Stimulated activated naive CD8-positive, alpha-beta T cell treated with anti-CD3 and anti-CD28 coated beads, Interleukin-15, Interleukin-2, amounts not matched to agents 100 ng/mL and 50 ng/mL, for 24 hours (primary cell): ENCODE results near the gene MRPS6.

Experiments
- H3K27ac Mint-ChIP-seq: one replicate; pipeline ENCODE4 v1.8.0; 2021; ENCODE audit warnings: mild to moderate bottlenecking, mixed read lengths
- H3K27me3 Mint-ChIP-seq: one replicate; pipeline ENCODE4 v1.8.0; 2021; ENCODE audit warnings: mixed read lengths
- H3K36me3 Mint-ChIP-seq: one replicate; pipeline ENCODE4 v1.8.0; 2021; ENCODE audit warnings: low read depth, mixed read lengths
- H3K4me1 Mint-ChIP-seq: one replicate; pipeline ENCODE4 v1.8.0; 2021; ENCODE audit warnings: low read depth, mixed read lengths
- H3K4me3 Mint-ChIP-seq: one replicate; pipeline ENCODE4 v1.8.0; 2021; ENCODE audit warnings: mild to moderate bottlenecking, mixed read lengths
- H3K9me3 Mint-ChIP-seq: one replicate; pipeline ENCODE4 v1.8.0; 2021; ENCODE audit warnings: mixed read lengths

Gene MRPS6

GRCh38 chr21:34181431-34182039 is 108.2 kb downstream of the MRPS6 start:
- no peaks in the 10 kb centered on the region for H3K27me3 Mint-ChIP-seq
- H3K4me3 Mint-ChIP-seq, result no peak overlapping the region
- no peaks in the 10 kb centered on the region for H3K36me3 Mint-ChIP-seq
- no peaks in the 10 kb centered on the region for H3K9me3 Mint-ChIP-seq
- H3K27ac Mint-ChIP-seq, result no peak overlapping the region
- no peaks in the 10 kb centered on the region for H3K4me1 Mint-ChIP-seq

DNA sequence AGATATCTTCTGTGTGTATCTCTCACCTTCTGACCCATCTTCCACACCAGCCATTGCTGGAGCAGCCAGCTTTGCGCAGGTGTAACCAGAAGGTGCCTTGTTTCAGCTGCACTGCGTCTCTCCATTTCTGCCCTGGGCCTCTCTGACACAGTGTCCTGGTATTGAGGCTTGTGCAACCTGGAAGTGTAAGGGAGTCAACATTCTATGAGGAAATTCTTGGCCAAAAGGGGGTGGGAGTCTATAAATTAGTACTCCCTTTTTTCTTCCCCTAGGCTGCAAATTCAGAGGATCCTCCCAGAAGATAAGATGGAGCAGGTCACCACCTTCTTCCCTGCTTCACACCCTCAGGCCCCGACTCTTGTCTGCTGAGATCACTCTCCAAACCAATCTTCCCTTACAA is 109.1 kb downstream of the MRPS6 start:
- H3K4me3 Mint-ChIP-seq, result no peak overlapping the region
- no peak overlapping the region for H3K27ac Mint-ChIP-seq
- H3K36me3 Mint-ChIP-seq, result no peaks in the 10 kb centered on the region
- H3K4me1 Mint-ChIP-seq, result no peaks in the 10 kb centered on the region
- H3K27me3 Mint-ChIP-seq, result no peaks in the 10 kb centered on the region
- H3K9me3 Mint-ChIP-seq, result no peaks in the 10 kb centered on the region

GRCh38 chr21:34183331-34183928 is 110.1 kb downstream of the MRPS6 start:
- no peak overlapping the region for H3K4me3 Mint-ChIP-seq
- peaks cover 2% of the 10 kb centered on the region for H3K36me3 Mint-ChIP-seq
- H3K4me1 Mint-ChIP-seq, result no peaks in the 10 kb centered on the region
- H3K27me3 Mint-ChIP-seq, result no peaks in the 10 kb centered on the region
- H3K9me3 Mint-ChIP-seq, result peaks cover 2% of the 10 kb centered on the region
- no peak overlapping the region for H3K27ac Mint-ChIP-seq

DNA sequence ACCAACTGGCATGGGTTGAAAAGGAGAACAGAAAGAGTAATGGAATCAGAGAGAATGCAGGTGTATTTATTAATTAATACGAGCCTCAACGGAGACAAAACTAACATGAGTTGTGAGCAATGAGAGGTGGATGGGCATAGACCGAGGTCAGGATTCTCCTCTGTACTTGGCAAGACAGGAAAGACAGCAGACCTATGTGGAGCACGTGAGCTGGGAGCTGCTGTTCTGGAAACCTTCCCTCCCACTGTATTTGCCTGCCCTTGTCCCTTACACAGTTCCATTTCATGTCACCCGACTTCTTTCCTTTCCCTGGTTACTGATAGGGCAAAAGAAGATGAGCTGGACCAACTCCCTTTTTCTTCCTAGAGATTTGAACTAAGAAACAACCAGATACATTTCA is 110.9 kb downstream of the MRPS6 start:
- Mint-ChIP-seq H3K9me3 (peaks cover 9% of the 10 kb centered on the region), H3K4me3 (no peak overlapping the region), H3K27me3 (no peaks in the 10 kb centered on the region), H3K27ac (no peak overlapping the region), H3K36me3 (peaks cover 9% of the 10 kb centered on the region), H3K4me1 (peaks cover 1% of the 10 kb centered on the region)

DNA sequence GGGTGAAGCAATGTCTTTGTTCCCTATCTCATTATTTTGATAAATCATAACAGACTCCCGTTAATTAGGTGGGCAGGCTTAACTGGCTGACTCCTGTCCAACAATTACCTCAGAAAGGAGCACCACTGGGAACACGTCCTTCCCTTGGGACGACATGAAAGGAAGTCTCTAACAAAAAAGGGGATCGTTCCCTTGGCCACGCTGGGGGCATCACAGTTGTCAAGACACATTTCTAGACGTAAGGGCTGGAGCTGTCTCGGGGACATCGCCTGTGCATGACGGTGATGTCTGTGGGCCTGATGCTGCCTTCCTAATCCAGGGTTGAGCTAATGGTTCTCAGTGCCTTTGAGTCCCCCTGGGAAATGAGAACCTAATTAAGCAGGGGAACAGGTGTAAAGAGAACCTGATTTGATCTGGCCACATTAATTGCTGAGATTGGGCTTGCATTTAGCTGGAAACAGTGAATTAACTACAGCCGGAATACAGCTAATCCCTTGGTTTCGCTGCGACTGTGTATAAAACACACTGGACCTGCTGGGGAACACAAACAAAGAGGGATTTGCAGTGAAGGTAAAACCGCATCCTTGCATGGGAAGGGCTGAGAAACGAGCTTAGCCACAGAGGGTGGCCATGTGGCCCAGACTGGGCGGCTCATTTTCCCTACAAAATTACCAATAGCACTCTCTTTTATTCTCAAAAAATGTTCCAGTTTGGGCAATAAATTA is 111.8 kb downstream of the MRPS6 start:
- peaks cover 12% of the 10 kb centered on the region for H3K36me3 Mint-ChIP-seq
- no peak overlapping the region for H3K4me3 Mint-ChIP-seq
- H3K27me3 Mint-ChIP-seq, result no peaks in the 10 kb centered on the region
- H3K9me3 Mint-ChIP-seq, result peaks cover 16% of the 10 kb centered on the region
- peaks cover 10% of the 10 kb centered on the region for H3K4me1 Mint-ChIP-seq
- H3K27ac Mint-ChIP-seq, result no peak overlapping the region

DNA sequence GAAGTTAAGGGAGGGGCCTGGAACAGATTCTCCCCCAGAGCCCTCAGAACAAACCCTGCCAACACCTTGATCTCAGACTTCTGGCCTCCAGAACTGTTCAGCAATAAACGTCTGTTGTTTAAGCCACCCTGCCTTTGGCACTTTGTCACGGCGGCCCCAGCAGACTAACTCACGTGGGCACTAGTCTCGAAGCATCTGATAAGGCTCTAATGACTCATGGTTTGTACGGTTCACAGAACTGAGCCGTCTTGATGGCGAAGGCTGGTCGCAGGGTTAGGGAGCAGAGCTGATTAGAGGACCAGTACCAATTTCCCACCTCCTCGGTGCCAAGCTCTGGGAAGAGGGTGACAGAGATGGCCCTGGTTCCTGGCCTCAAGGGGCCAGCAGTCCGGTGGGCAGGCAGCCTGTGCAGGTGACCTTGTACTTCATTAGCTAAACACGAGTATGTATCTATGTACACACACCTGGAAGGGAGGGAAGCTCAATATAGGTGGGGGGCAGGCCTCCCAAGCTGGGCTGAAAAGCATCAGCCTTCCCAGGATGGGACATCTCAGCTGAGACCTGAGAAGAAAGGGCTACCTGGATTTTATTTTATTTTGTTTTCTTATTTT is 112.8 kb downstream of the MRPS6 start:
- peaks cover 16% of the 10 kb centered on the region for H3K9me3 Mint-ChIP-seq
- H3K27me3 Mint-ChIP-seq, result no peaks in the 10 kb centered on the region
- no peak overlapping the region for H3K27ac Mint-ChIP-seq
- H3K36me3 Mint-ChIP-seq, result peaks cover 12% of the 10 kb centered on the region
- peaks cover 20% of the 10 kb centered on the region for H3K4me1 Mint-ChIP-seq
- no peak overlapping the region for H3K4me3 Mint-ChIP-seq

DNA sequence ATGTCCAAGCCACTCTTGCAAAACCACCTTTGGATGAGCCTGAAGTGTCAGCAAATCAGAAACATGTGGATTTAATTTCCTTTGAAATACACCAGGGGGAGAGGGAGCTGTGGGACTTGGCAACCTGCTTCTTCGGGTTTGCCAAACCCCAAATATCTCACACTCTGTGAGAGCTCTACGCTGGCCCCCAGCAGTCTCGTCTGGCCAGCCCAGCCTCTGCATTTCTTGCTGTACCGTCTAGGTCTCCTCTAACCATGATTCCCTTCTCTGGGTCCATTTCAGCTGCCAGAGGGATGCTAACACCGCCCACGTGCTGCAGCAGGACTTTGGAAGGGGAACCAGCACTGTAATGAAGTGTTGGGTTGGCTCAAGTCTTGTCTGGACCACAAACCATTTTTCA is 114.6 kb downstream of the MRPS6 start:
- Mint-ChIP-seq H3K4me1 (peaks cover 33% of the 10 kb centered on the region), H3K9me3 (peaks cover 19% of the 10 kb centered on the region), H3K27me3 (no peaks in the 10 kb centered on the region), H3K4me3 (no peak overlapping the region), H3K27ac (no peak overlapping the region), H3K36me3 (peaks cover 16% of the 10 kb centered on the region)

DNA sequence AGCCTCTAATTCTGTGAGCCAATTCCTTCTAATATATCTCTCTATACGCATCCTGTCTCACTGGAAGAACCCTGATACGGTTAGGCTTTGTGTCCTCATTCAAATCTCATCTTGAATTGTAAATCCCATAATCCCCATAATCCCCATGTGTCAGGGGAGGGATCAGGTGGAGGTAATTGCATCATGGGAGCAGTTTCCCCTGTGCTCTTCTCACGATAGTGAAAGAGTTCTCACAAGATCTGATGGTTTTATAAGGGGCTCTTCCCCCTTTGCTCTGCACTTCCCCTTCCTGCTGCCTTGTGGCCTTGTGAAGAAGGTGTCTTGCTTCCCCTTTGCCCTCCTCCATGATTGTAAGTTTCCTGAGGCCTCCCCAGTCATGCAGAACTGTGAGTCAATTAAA is 116.1 kb downstream of the MRPS6 start:
- H3K27ac Mint-ChIP-seq, result no peak overlapping the region
- peaks cover 24% of the 10 kb centered on the region for H3K9me3 Mint-ChIP-seq
- H3K36me3 Mint-ChIP-seq, result peaks cover 16% of the 10 kb centered on the region
- H3K27me3 Mint-ChIP-seq, result no peaks in the 10 kb centered on the region
- H3K4me1 Mint-ChIP-seq, result peaks cover 38% of the 10 kb centered on the region
- no peak overlapping the region for H3K4me3 Mint-ChIP-seq

GRCh38 chr21:34190576-34191321 is 117.4 kb downstream of the MRPS6 start:
- Mint-ChIP-seq H3K9me3 (peaks cover 24% of the 10 kb centered on the region), H3K27me3 (no peaks in the 10 kb centered on the region), H3K36me3 (peaks cover 16% of the 10 kb centered on the region), H3K4me3 (no peak overlapping the region), H3K27ac (peak overlapping the region; percentile 26), H3K4me1 (peaks cover 38% of the 10 kb centered on the region)

GRCh38 chr21:34191876-34192275 is 118.5 kb downstream of the MRPS6 start:
- Mint-ChIP-seq H3K36me3 (peaks cover 16% of the 10 kb centered on the region), H3K4me1 (peaks cover 38% of the 10 kb centered on the region), H3K4me3 (no peak overlapping the region), H3K27ac (no peak overlapping the region), H3K27me3 (no peaks in the 10 kb centered on the region), H3K9me3 (peaks cover 24% of the 10 kb centered on the region)
